Endothelial cell of umbilical vein (primary cell): Measurements from ENCODE around the gene SHISA5. TPM values are rescaled to one million over a fixed set of nuclear protein-coding genes. Genes with fewer than 3 reads are reported as not detected.

Experiments
- BruUV-seq: library from RNA; stranded (reverse); fragments of 400-500 nt; replicated peaks from 2 replicates; lab custom pipeline; 2021; lab: Mats Ljungman, UMichigan
- CTCF ChIA-PET: fragments of 300-600, 350-600 bp; sonication (Branson Sonifier 250); formaldehyde crosslinking; loops from one replicate; lab custom pipeline; 2021; ENCODE audit warnings: antibody characterized with exemption, inconsistent platforms; lab: Charles Lee
- POLR2A ChIA-PET: fragments of 300-600, 350-600 bp; sonication (Branson Sonifier 250); formaldehyde crosslinking; loops from one replicate; lab custom pipeline; 2021; ENCODE audit warnings: antibody characterized with exemption, inconsistent platforms; lab: Charles Lee
- DNase-seq: peaks from one replicate; pipeline ENCODE4 v3.0.0-alpha.2; 2011; ENCODE audit warnings: low read depth, low spot score
- FAIRE-seq: peaks from 2 replicates; lab custom pipeline; 2011; peaks lifted over from hg19 to GRCh38; lab: Jason Lieb, UNC
- H2AFZ ChIP-seq: 2 replicates; pipeline ENCODE4 v1.6.0; 2012; ENCODE audit warnings: low read depth, low read length, control low read depth, inconsistent platforms
- H3K27ac ChIP-seq: 2 replicates; pipeline ENCODE4 v1.5.1; 2011; ENCODE audit warnings: low read depth, mild to moderate bottlenecking, control low read depth, low read length, moderate library complexity; ENCODE audit not compliant: insufficient read depth
- H3K27me3 ChIP-seq, 2 experiments: 2 replicates each; pipeline versions ENCODE4 v1.6.0 to v1.6.1; 2011; ENCODE audit warnings: low read length in 2 of 2, mixed read lengths in 1 of 2; ENCODE audit not compliant: control insufficient read depth in 2 of 2, insufficient read depth in 2 of 2
- H3K36me3 ChIP-seq, 2 experiments: 2 replicates in 1 of 2; 3 replicates in 1 of 2; pipeline ENCODE4 v1.5.1; 2011; ENCODE audit warnings: low read length in 2 of 2, mild to moderate bottlenecking in 1 of 2, moderate library complexity in 1 of 2; ENCODE audit not compliant: control insufficient read depth in 2 of 2, insufficient read depth in 2 of 2; ENCODE audit errors: extremely low read depth in 1 of 2
- H3K4me1 ChIP-seq: 3 replicates; pipeline ENCODE4 v1.5.1; 2011; ENCODE audit warnings: mild to moderate bottlenecking, low read length; ENCODE audit not compliant: control insufficient read depth, insufficient read depth; ENCODE audit errors: extremely low read depth
- H3K4me2 ChIP-seq: 2 replicates; pipeline ENCODE4 v1.6.1; 2011; ENCODE audit warnings: low read length, control low read depth, mixed read lengths; ENCODE audit not compliant: insufficient read depth
- H3K4me3 ChIP-seq, 3 experiments: fragments of 200-600 bp in 1 of 3; sonication (generic), shearing (Covaris generic) in 1 of 3; replicated peaks in 1 of 3; 2 replicates each; pipeline ENCODE4 v1.5.1; 2011 to 2016; ENCODE audit warnings: control low read depth in 3 of 3, low read length in 3 of 3, mild to moderate bottlenecking in 2 of 3, inconsistent platforms in 1 of 3, low read depth in 1 of 3, moderate library complexity in 1 of 3; ENCODE audit not compliant: insufficient read depth in 1 of 3
- H3K79me2 ChIP-seq: 2 replicates; pipeline ENCODE4 v1.6.0; 2012; ENCODE audit warnings: low read length, inconsistent platforms; ENCODE audit not compliant: control insufficient read depth, insufficient read depth
- H3K9ac ChIP-seq: replicated peaks from 2 replicates; pipeline ENCODE3; 2011; ENCODE audit warnings: low read length, control low read depth; ENCODE audit not compliant: insufficient read depth; ENCODE audit errors: extremely low read depth
- H3K9me1 ChIP-seq: replicated peaks from 3 replicates; pipeline ENCODE4 v1.6.0; 2011; ENCODE audit warnings: mild to moderate bottlenecking, low read length; ENCODE audit not compliant: control insufficient read depth, insufficient read depth; ENCODE audit errors: extremely low read depth
- H3K9me3 ChIP-seq: replicated peaks from 2 replicates; pipeline ENCODE4 v1.5.1; 2012; ENCODE audit warnings: low read length, inconsistent platforms; ENCODE audit not compliant: control insufficient read depth, insufficient read depth
- H4K20me1 ChIP-seq: replicated peaks from 2 replicates; pipeline ENCODE3; 2011; ENCODE audit warnings: mild to moderate bottlenecking, low read length; ENCODE audit not compliant: control insufficient read depth, insufficient read depth; ENCODE audit errors: extremely low read depth
- CTCF ChIP-seq, 2 donors: IDR thresholded peaks; 1 replicate in 1 of 2; 2 replicates in 1 of 2; pipeline ENCODE4 v1.5.1; 2011; ENCODE audit warnings: low read length in 2 of 2, mild to moderate bottlenecking in 2 of 2, moderate library complexity in 2 of 2, control low read depth in 1 of 2, inconsistent platforms in 1 of 2, low read depth in 1 of 2; ENCODE audit not compliant: insufficient read depth in 1 of 2; ENCODE audit errors: extremely low read depth in 1 of 2
- EZH2 ChIP-seq: IDR thresholded peaks from 2 replicates; pipeline ENCODE4 v1.6.1; 2012; ENCODE audit warnings: borderline replicate concordance, low read depth, mild to moderate bottlenecking, moderate library complexity, low read length, inconsistent platforms; ENCODE audit not compliant: severe bottlenecking
- GATA2 ChIP-seq: IDR thresholded peaks from 2 replicates; pipeline ENCODE4 v1.7.0; 2011; ENCODE audit warnings: low read depth, mild to moderate bottlenecking, moderate library complexity, mixed read lengths, low read length; ENCODE audit not compliant: insufficient read length, insufficient read depth
- dilution Hi-C: fragments of 300-500 bp; cut with MboI; formaldehyde crosslinking; loops from one replicate; pipeline ENCODE4 v1.15.0; 2019; ENCODE audit warnings: low sequenced_read_pairs; ENCODE audit not compliant: extremely low pct_ligation_motif_present
- intact Hi-C: fragments of 100-400 bp; cut with micrococcal nuclease; formaldehyde crosslinking; loops from one replicate; pipeline ENCODE4 v1.10.0; 2022
- polyA plus RNA-seq, 4 experiments: library from polyadenylated mRNA; depleted of rRNA in 3 of 4; stranded (reverse) in 3 of 4; unstranded in 1 of 4; fragments of >200 nt; gene quantifications; 2 replicates each; pipeline versions ENCODE4 v1.2.1 to v1.2.3, GENCODE V29; 2011 to 2012; ENCODE audit warnings: missing spikeins in 1 of 4
- total RNA-seq: library from RNA; stranded (reverse); gene quantifications from 2 replicates; pipeline ENCODE4 v1.2.3, GENCODE V29; 2021
- TF ChIP-seq, protein P1 (sequence below): IDR thresholded peaks from 2 replicates; pipeline ENCODE4 v1.6.1; 2011; ENCODE audit not compliant: insufficient read depth, insufficient read length

Gene SHISA5
- total and polyA plus RNA-seq, 2 donors (not counting 3 experiments of a cell fraction or from before 2014, with no cell fraction given): 205 to 320 TPM

GRCh38 chr3:48427630-48427962 is 76.4 kb downstream of the SHISA5 start:
- H4K20me1 ChIP-seq: no peaks in the 10 kb centered on the region
- peaks cover 0 to 3% of the 10 kb centered on the region in 2 experiments for H3K36me3 ChIP-seq
- no peaks in the 10 kb centered on the region for H3K9me3 ChIP-seq
- H3K27me3 ChIP-seq: no peaks in the 10 kb centered on the region
- CTCF ChIA-PET: interaction anchor here (2.3 to 2.6 kb wide), 2 partner anchors 8 to 233 kb away, joined by 9 to 25 read pairs; no protein-coding TSS in a partner anchor
- no peak for FAIRE-seq
- no peak for DNase-seq
- no TSS peak for BruUV-seq
- dilution Hi-C loops: no loop called here
- no peak overlapping the region for H2AFZ ChIP-seq
- POLR2A ChIA-PET: no interaction called here
- no peaks in the 10 kb centered on the region for H3K79me2 ChIP-seq
- TF ChIP-seq CTCF (IDR thresholded peaks at IDR 0.05; ENCODE audit: extremely low read depth in 1 of 2, insufficient read depth in 1 of 2, low read depth in 1 of 2, low read length in 2 of 2) (no peak), GATA2 (no peak), EZH2 (no peak)
- TF ChIP-seq, protein P1, sequence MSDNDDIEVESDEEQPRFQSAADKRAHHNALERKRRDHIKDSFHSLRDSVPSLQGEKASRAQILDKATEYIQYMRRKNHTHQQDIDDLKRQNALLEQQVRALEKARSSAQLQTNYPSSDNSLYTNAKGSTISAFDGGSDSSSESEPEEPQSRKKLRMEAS: no peak
- H3K9ac ChIP-seq: no peak overlapping the region
- H3K27ac ChIP-seq: no peak overlapping the region
- intact Hi-C loops: no loop called here
- no peak overlapping the region for H3K4me2 ChIP-seq
- H3K4me1 ChIP-seq: peaks cover 10% of the 10 kb centered on the region
- no peaks in the 10 kb centered on the region for H3K9me1 ChIP-seq
- H3K4me3 ChIP-seq: no peak overlapping the region
